Keratinocyte (primary cell): Measurements from ENCODE around the gene LMOD1. TPM values are rescaled to one million over a fixed set of nuclear protein-coding genes. Genes with fewer than 3 reads are reported as not detected.
A peak's percentile ranks its signal among the peaks of the same experiment; 100 is the strongest.

Experiments
- DNase-seq: peaks from one replicate; pipeline ENCODE4 v3.0.0-alpha.2; 2011; ENCODE audit warnings: low read depth, missing footprints, low spot score
- FAIRE-seq: peaks from 2 replicates; lab custom pipeline; 2011; peaks lifted over from hg19 to GRCh38; lab: Jason Lieb, UNC
- H2AFZ ChIP-seq: 2 replicates; pipeline ENCODE4 v1.6.0; 2012; ENCODE audit warnings: low read length, control low read depth, inconsistent platforms; ENCODE audit not compliant: control insufficient read depth
- H3K27ac ChIP-seq: 2 replicates; pipeline ENCODE4 v1.5.1; 2011; ENCODE audit warnings: low read length; ENCODE audit not compliant: control insufficient read depth, insufficient read depth
- H3K27me3 ChIP-seq: 3 replicates; pipeline ENCODE4 v1.6.0; 2011; ENCODE audit warnings: low read length; ENCODE audit not compliant: control insufficient read depth, insufficient read depth; ENCODE audit errors: extremely low read depth
- H3K36me3 ChIP-seq, 2 experiments: 2 replicates in 1 of 2; 3 replicates in 1 of 2; pipeline ENCODE4 v1.5.1; 2011; ENCODE audit warnings: low read length in 2 of 2, mild to moderate bottlenecking in 1 of 2; ENCODE audit not compliant: control insufficient read depth in 2 of 2, insufficient read depth in 2 of 2; ENCODE audit errors: extremely low read depth in 1 of 2
- H3K4me1 ChIP-seq: 3 replicates; pipeline ENCODE4 v1.5.1; 2011; ENCODE audit warnings: low read length; ENCODE audit not compliant: control insufficient read depth, insufficient read depth; ENCODE audit errors: extremely low read depth
- H3K4me2 ChIP-seq: 3 replicates; pipeline ENCODE4 v1.6.0; 2011; ENCODE audit warnings: low read depth, low read length; ENCODE audit not compliant: control insufficient read depth, insufficient read depth; ENCODE audit errors: extremely low read depth
- H3K4me3 ChIP-seq, 3 experiments: fragments of 200-600 bp in 1 of 3; sonication (generic) in 1 of 3; 2 replicates in 2 of 3; 3 replicates in 1 of 3; pipeline ENCODE4 v1.5.1; 2011 to 2016; ENCODE audit warnings: low read length in 3 of 3, mild to moderate bottlenecking in 3 of 3, control low read depth in 2 of 3, inconsistent platforms in 1 of 3, low read depth in 1 of 3, mixed read lengths in 1 of 3, mixed run types in 1 of 3, moderate library complexity in 1 of 3; ENCODE audit not compliant: control insufficient read depth in 2 of 3, insufficient read depth in 2 of 3; ENCODE audit errors: extremely low read depth in 1 of 3
- H3K79me2 ChIP-seq: 2 replicates; pipeline ENCODE4 v1.6.0; 2012; ENCODE audit warnings: low read length; ENCODE audit not compliant: control insufficient read depth, insufficient read depth
- H3K9ac ChIP-seq: 3 replicates; pipeline ENCODE4 v1.6.0; 2011; ENCODE audit warnings: low read length; ENCODE audit not compliant: control insufficient read depth, insufficient read depth; ENCODE audit errors: extremely low read depth
- H3K9me1 ChIP-seq: 3 replicates; pipeline ENCODE4 v1.6.0; 2011; ENCODE audit warnings: low read length; ENCODE audit not compliant: control insufficient read depth, insufficient read depth; ENCODE audit errors: extremely low read depth
- H3K9me3 ChIP-seq: 2 replicates; pipeline ENCODE4 v1.5.1; 2012; ENCODE audit warnings: low read depth, low read length; ENCODE audit not compliant: control insufficient read depth
- H4K20me1 ChIP-seq: 3 replicates; pipeline ENCODE4 v1.6.0; 2011; ENCODE audit warnings: low read length; ENCODE audit not compliant: control insufficient read depth, insufficient read depth; ENCODE audit errors: extremely low read depth
- EZH2 ChIP-seq: IDR thresholded peaks from one replicate; pipeline ENCODE4 v1.6.1; 2012; ENCODE audit warnings: inconsistent platforms, mild to moderate bottlenecking, low read length, moderate library complexity
- dilution Hi-C: fragments of 300-500 bp; cut with MboI; formaldehyde crosslinking; loops from one replicate; pipeline ENCODE4 v1.7.0; 2020; ENCODE audit warnings: low sequenced_read_pairs; ENCODE audit not compliant: extremely low pct_ligation_motif_present
- polyA plus RNA-seq, 5 experiments: library from polyadenylated mRNA; depleted of rRNA in 3 of 5; stranded (reverse) in 3 of 5; stranded (forward) in 1 of 5; unstranded in 1 of 5; fragments of >200 nt; gene quantifications; 1 replicate in 1 of 5; 2 replicates in 3 of 5; 3 replicates in 1 of 5; pipeline versions ENCODE4 v1.2.1 to v1.2.3, GENCODE V29; 2011 to 2012; ENCODE audit warnings: missing spikeins in 2 of 5, low read depth in 1 of 5, low replicate concordance in 1 of 5
- TF ChIP-seq, protein P1 (sequence below), 3 experiments: IDR thresholded peaks in 1 of 3; conservative IDR thresholded peaks in 1 of 3; optimal IDR thresholded peaks in 1 of 3; 2 replicates in 2 of 3; 3 replicates in 1 of 3; pipeline versions ENCODE3 to v1.5.1; 2011; ENCODE audit warnings: low read length in 3 of 3, mild to moderate bottlenecking in 3 of 3, moderate library complexity in 2 of 3, control low read depth in 1 of 3, inconsistent platforms in 1 of 3; ENCODE audit not compliant: insufficient read depth in 2 of 3; ENCODE audit errors: extremely low read depth in 1 of 3

The LMOD1 gene
- polyA plus RNA-seq, 1 donor (not counting 4 experiments of a cell fraction or from before 2014, with no cell fraction given): not detected

DNA sequence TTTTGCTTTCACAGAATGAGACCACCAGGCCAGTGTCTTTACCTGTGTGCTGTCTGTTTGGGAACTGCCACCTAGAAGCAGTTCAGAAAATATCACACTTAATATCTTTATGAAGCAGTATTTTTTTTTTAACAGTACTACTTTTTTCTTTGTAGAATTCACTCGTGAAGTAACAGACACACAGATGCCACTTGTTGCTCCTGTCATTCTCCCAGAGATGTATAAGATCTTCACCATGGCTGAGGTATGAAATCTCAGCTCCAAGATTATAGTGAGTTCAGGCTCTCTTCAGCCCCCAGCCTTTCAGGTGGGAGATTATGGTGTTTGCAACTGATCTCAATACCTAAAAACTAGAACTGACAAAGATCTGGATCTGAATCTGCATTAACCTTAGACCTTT, 94.4 kb downstream of the LMOD1 start:
- dilution Hi-C loops: no loop called here
- H3K9ac ChIP-seq: no peak overlapping the region
- H3K36me3 ChIP-seq: peaks cover 17 to 46% of the 10 kb centered on the region in 2 experiments
- DNase-seq: no peak
- H3K27ac ChIP-seq: no peak overlapping the region
- peaks cover 3% of the 10 kb centered on the region for H3K9me1 ChIP-seq
- H3K9me3 ChIP-seq: no peaks in the 10 kb centered on the region
- peaks cover 8% of the 10 kb centered on the region for H3K79me2 ChIP-seq
- H3K4me2 ChIP-seq: no peak overlapping the region
- H3K4me3 ChIP-seq: no peak overlapping the region
- peaks cover 31% of the 10 kb centered on the region for H3K4me1 ChIP-seq
- no peak for FAIRE-seq
- TF ChIP-seq, protein P1, sequence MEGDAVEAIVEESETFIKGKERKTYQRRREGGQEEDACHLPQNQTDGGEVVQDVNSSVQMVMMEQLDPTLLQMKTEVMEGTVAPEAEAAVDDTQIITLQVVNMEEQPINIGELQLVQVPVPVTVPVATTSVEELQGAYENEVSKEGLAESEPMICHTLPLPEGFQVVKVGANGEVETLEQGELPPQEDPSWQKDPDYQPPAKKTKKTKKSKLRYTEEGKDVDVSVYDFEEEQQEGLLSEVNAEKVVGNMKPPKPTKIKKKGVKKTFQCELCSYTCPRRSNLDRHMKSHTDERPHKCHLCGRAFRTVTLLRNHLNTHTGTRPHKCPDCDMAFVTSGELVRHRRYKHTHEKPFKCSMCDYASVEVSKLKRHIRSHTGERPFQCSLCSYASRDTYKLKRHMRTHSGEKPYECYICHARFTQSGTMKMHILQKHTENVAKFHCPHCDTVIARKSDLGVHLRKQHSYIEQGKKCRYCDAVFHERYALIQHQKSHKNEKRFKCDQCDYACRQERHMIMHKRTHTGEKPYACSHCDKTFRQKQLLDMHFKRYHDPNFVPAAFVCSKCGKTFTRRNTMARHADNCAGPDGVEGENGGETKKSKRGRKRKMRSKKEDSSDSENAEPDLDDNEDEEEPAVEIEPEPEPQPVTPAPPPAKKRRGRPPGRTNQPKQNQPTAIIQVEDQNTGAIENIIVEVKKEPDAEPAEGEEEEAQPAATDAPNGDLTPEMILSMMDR (optimal IDR thresholded peaks at IDR 0.05 in 1 of 3, IDR thresholded peaks at IDR 0.05 in 1 of 3, conservative IDR thresholded peaks at IDR 0.05 in 1 of 3; ENCODE audit: extremely low read depth in 1 of 3, insufficient read depth in 2 of 3, low read length in 3 of 3): no peak
- no peak for TF ChIP-seq EZH2
- H2AFZ ChIP-seq: no peak overlapping the region
- H3K27me3 ChIP-seq: no peaks in the 10 kb centered on the region
- no peaks in the 10 kb centered on the region for H4K20me1 ChIP-seq

DNA sequence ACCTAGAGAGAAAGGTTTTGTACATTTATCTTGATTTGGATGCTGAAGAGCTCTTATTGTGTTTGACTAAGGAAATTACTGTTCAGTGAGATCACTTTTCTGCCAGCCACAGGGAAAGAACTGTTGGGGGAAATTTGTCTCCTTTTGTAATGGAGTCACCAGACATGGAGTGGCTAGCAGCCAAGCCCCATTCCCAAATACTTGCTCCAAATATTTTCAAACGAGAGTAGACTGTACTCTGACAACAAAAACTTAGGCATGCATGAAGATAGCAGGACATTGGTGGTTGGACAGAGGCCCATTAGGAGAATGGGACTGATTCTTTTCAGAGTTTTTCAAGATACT, 96.3 kb downstream of the LMOD1 start:
- Histone ChIP-seq H3K79me2 (peaks cover 26% of the 10 kb centered on the region), H3K4me3 (peak overlapping the region in 2 of 3 experiments; percentile 13 to 30), H4K20me1 (no peaks in the 10 kb centered on the region), H3K27me3 (no peaks in the 10 kb centered on the region), H2AFZ (no peak overlapping the region), H3K9me3 (no peaks in the 10 kb centered on the region), H3K4me1 (peaks cover 36% of the 10 kb centered on the region), H3K27ac (peak overlapping the region; percentile 72), H3K9me1 (peaks cover 3% of the 10 kb centered on the region), H3K4me2 (peak overlapping the region; percentile 72), H3K36me3 (peaks cover 14 to 28% of the 10 kb centered on the region in 2 experiments), H3K9ac (no peak overlapping the region)
- dilution Hi-C loops: no loop called here
- FAIRE-seq (peak; percentile 86), DNase-seq (peak; percentile 42)
- TF ChIP-seq, protein P1 (optimal IDR thresholded peaks at IDR 0.05 in 1 of 3, IDR thresholded peaks at IDR 0.05 in 1 of 3, conservative IDR thresholded peaks at IDR 0.05 in 1 of 3; ENCODE audit: extremely low read depth in 1 of 3, insufficient read depth in 2 of 3, low read length in 3 of 3): no peak
- no peak for TF ChIP-seq EZH2
